Mammary epithelial cell (primary cell): Measurements from ENCODE around the gene KLK6.

ENCODE experiments used
- CTCF ChIP-seq, 2 donors: IDR thresholded peaks in 1 of 2; conservative IDR thresholded peaks in 1 of 2; 2 replicates each; pipeline ENCODE4 v1.5.1; 2011 to 2012; ENCODE audit warnings: inconsistent platforms in 2 of 2, low read length in 2 of 2, mild to moderate bottlenecking in 2 of 2, control low read depth in 1 of 2, low read depth in 1 of 2; ENCODE audit not compliant: insufficient read depth in 1 of 2; ENCODE audit errors: extremely low read depth in 1 of 2
- EZH2 ChIP-seq: IDR thresholded peaks from 2 replicates; pipeline ENCODE4 v1.6.1; 2012; ENCODE audit warnings: low read length, inconsistent platforms, borderline replicate concordance

- TF ChIP-seq CTCF (conservative IDR thresholded peaks at IDR 0.05 in 1 of 2, IDR thresholded peaks at IDR 0.05 in 1 of 2; ENCODE audit: extremely low read depth in 1 of 2, insufficient read depth in 1 of 2, low read depth in 1 of 2, low read length in 2 of 2) (no peak), EZH2 (no peak)
Measured at GRCh38 chr19:50928831-50929230, 40.6 kb downstream of the KLK6 start.
